A549 (cell line): Measurements from ENCODE around the gene CCZ1.
"Not testable (repeated sequence)": the region's sequence is repeated elsewhere in the genome, so short reads cannot be mapped to it uniquely, and the experiment has no call there.

Experiments used
- CHD4 ChIP-seq: fragments of 200-600 bp; sonication (generic); IDR thresholded peaks from 2 replicates; pipeline ENCODE4 v1.6.1; 2016; ENCODE audit warnings: antibody characterized with exemption, mild to moderate bottlenecking, borderline replicate concordance
- CTCF ChIP-seq: fragments of >200 bp; sonication (Bioruptor Twin); formaldehyde crosslinking; IDR thresholded peaks from 3 replicates; pipeline ENCODE4 v1.5.1; 2016
- GATA3 ChIP-seq: IDR thresholded peaks from 2 replicates; pipeline ENCODE4 v1.6.1; 2012; ENCODE audit warnings: borderline replicate concordance
- HDAC2 ChIP-seq: fragments of 200-600 bp; sonication (generic); IDR thresholded peaks from 2 replicates; pipeline ENCODE4 v1.6.1; 2016
- JUN ChIP-seq, 2 experiments: fragments of >200 bp; sonication (Bioruptor Twin); formaldehyde crosslinking; IDR thresholded peaks; 2 replicates in 1 of 2; 3 replicates in 1 of 2; pipeline ENCODE4 v1.6.1; 2016 to 2017
- JUNB ChIP-seq: fragments of >200 bp; sonication (Bioruptor Twin); formaldehyde crosslinking; IDR thresholded peaks from 2 replicates; pipeline ENCODE4 v1.6.1; 2016
- MYC ChIP-seq: IDR thresholded peaks from 2 replicates; pipeline ENCODE4 v1.6.1; 2012; ENCODE audit warnings: mild to moderate bottlenecking, inconsistent platforms, low read length, improper control_type of control experiment, borderline replicate concordance
- POLR2A ChIP-seq: IDR thresholded peaks from 2 replicates; pipeline ENCODE4 v1.6.1; 2012; ENCODE audit warnings: mild to moderate bottlenecking, low read length
- RAD21 ChIP-seq, 2 experiments: fragments of >200 bp in 1 of 2; sonication (Bioruptor Twin) in 1 of 2; formaldehyde crosslinking in 1 of 2; IDR thresholded peaks in 1 of 2; conservative IDR thresholded peaks in 1 of 2; 2 replicates in 1 of 2; 3 replicates in 1 of 2; pipeline ENCODE4 v1.6.1; 2012 to 2018; ENCODE audit warnings: inconsistent platforms in 1 of 2
- ZC3H11A ChIP-seq: fragments of 450-650 bp; IDR thresholded peaks from 2 replicates; pipeline ENCODE4 v1.6.1; 2014; ENCODE audit warnings: antibody characterized with exemption, mild to moderate bottlenecking
- ZNF302 ChIP-seq: fragments of 250-450 bp; sonication (Bioruptor Pico); IDR thresholded peaks from 2 replicates; pipeline ENCODE4 v1.9.0; 2021; ENCODE audit warnings: inconsistent platforms, mild to moderate bottlenecking, moderate library complexity
- TF ChIP-seq, protein P1 (sequence below): fragments of 200-600 bp; sonication (generic); IDR thresholded peaks from 2 replicates; pipeline ENCODE4 v1.6.1; 2016; ENCODE audit warnings: antibody characterized with exemption, mild to moderate bottlenecking, moderate library complexity

- not testable (repeated sequence) for TF ChIP-seq RAD21 (conservative IDR thresholded peaks at IDR 0.05 in 1 of 2, IDR thresholded peaks at IDR 0.05 in 1 of 2); POLR2A; CTCF; JUN (IDR thresholded peaks at IDR 0.05); MYC; ZNF302 (CRISPR knock-in tag); GATA3; CHD4; JUNB; ZC3H11A; HDAC2
- TF ChIP-seq, protein P1, sequence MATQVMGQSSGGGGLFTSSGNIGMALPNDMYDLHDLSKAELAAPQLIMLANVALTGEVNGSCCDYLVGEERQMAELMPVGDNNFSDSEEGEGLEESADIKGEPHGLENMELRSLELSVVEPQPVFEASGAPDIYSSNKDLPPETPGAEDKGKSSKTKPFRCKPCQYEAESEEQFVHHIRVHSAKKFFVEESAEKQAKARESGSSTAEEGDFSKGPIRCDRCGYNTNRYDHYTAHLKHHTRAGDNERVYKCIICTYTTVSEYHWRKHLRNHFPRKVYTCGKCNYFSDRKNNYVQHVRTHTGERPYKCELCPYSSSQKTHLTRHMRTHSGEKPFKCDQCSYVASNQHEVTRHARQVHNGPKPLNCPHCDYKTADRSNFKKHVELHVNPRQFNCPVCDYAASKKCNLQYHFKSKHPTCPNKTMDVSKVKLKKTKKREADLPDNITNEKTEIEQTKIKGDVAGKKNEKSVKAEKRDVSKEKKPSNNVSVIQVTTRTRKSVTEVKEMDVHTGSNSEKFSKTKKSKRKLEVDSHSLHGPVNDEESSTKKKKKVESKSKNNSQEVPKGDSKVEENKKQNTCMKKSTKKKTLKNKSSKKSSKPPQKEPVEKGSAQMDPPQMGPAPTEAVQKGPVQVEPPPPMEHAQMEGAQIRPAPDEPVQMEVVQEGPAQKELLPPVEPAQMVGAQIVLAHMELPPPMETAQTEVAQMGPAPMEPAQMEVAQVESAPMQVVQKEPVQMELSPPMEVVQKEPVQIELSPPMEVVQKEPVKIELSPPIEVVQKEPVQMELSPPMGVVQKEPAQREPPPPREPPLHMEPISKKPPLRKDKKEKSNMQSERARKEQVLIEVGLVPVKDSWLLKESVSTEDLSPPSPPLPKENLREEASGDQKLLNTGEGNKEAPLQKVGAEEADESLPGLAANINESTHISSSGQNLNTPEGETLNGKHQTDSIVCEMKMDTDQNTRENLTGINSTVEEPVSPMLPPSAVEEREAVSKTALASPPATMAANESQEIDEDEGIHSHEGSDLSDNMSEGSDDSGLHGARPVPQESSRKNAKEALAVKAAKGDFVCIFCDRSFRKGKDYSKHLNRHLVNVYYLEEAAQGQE, result not testable (repeated sequence)
These were observed 6.2 kb downstream of the CCZ1 start for GRCh38 chr7:5904726-5905125.
